HG02759 (cell line): ENCODE measurements around the gene APOC3.

ENCODE experiments used
- ATAC-seq: cut with Tn5 transposase; IDR thresholded peaks from one replicate; pipeline ENCODE4 v1.9.1; 2021; ENCODE audit warnings: mild to moderate bottlenecking, moderate library complexity; ENCODE audit not compliant: unreplicated experiment

Gene APOC3

DNA sequence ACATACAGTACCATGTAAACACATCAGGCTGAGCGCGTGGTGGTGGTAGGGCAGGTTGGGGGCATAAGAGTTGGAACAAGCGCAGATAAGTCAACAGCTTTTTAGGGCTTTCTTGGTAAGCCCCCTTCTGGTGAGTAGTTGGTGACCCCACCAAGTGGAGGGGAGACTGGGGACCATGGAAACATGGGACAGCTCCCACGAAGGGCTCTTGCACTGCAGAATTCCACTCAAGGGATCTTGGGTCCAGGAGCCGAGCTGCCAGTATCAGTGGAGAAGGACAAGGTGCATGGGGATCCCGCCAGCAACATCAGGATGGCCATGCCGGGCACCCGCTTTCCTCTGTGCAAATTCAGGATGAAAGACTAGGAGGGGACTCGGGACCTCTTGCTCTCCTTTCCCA, 14.0 kb downstream of the APOC3 start:
- no peak for ATAC-seq

DNA sequence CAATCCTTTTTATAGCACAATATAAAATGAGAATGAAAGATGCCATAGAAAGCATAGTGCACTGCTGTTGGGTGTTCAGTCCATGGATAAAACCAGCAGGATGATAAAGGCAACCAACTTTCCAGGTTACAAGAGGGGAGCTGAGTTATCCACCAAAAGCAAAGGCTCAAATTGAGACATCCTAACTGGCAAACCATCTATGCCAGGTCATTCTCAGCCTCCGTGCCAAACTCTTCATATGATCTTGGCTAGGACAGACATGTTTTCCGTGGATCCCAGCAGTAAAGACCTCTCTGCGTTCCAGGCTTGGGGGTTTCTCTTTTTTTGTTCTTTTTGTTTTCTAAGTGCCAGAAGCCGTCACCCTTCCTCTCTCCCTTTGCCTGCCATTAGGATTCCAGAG, 15.0 kb downstream of the APOC3 start:
- no peak for ATAC-seq

- no peak for ATAC-seq
These were observed 17.9 kb downstream of the APOC3 start for GRCh38 chr11:116847612-116848011.

- ATAC-seq = no peak
These were observed 19.4 kb downstream of the APOC3 start for GRCh38 chr11:116849060-116849459.

DNA sequence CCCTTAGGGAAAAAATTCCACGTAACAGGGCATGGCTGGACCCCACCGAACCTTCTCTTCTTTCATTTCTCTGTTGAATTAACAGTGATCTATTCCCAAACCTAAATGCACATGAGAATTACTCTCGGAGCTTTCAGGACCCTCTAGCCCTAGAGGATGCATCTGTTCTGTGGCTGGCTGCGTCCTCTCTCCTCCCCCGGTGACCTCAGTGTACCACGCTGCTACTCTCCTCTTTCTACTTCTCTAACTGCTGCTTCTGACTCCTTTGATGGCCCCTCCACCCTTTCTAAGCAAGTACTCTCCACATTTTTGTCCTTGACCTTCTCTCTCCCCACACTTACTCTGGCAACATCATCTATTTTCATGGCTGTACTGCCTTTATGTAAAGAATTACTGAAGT, 19.8 kb downstream of the APOC3 start:
- no peak for ATAC-seq

GRCh38 chr11:116851626-116852025, 21.9 kb downstream of the APOC3 start:
- no peak for ATAC-seq

DNA sequence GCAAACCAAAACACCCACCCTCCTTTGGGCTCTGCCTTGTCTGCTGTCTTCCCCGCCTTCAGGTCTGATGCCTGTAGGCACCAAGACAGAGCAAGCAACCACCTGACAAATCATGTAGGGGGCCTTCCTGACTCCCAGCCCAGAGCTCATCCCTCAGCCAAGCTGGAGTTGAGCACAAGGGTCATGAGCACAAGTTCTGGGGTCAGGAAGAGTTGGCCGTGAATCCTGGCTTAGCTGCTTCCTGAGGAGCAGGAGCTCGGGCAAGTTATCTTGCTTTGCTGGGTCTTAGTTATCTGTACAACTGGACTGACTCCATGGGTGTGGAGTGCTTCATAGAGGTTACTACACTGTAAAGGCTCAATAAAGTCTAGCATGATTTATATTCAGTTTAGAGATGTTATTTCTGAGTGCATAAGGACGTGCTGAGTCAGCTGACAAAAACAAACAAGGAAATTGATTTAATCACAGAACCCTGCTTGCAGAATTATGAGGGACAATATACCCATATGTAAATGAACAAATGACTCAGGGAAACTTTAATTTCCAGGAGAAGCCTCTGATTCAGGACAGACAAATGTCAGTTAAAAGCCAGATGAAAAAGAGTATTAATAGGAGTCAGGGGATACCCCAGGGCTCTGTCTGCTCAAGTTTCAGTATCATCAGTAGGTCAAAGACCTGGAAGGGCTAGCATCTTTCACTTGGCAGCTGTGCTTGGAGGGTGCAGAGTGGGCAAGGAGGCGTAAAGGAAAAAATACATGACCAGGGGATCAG, 22.7 kb downstream of the APOC3 start:
- ATAC-seq = no peak

DNA sequence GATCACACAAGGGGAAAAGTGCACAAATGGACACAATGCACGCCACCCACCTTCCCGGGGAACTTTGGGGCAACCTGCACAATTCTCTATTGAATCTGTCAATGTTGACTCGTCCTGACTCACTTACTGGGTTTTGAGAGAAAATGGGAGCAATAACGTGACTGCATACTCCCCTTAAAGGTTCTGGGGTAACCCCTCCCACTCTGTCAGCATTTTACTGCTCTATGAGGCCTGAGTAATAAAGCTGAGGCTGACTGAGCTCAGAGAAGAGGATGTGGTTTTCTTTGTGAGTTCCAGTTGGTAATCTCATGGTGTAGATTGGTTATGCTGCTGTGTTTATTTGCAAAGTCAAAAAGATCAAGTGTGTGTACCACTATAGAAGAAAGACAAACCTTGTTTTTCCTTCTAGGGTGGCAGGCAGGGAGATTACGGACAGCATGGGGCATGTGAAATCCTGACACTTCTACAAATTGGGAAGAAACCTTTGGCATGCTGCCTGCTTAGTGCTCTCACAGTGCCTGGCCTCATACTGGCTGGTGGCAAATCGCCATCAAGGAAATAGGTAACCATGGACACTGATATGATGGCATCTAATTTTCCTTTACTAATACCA, 23.9 kb downstream of the APOC3 start:
- peak; percentile 93 for ATAC-seq

DNA sequence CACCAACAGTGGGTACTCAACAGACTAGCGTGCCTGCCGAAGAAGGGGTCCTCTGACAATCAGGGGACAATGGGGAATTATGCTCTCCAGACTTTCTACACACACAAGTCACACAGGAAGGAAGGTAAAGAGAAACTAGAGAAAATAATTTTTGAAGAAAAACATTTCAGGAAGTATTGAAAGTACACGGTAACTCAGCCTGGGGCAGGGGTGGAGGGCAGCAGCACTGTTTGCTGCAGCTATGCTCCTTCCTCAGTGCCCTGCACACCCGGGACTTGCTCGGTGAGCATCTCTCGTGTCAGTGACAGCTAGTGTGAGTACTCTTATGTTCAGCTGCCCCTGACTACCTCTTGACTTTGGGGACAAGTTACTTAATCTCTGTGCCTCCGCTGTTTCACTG, 25.7 kb downstream of the APOC3 start:
- ATAC-seq = no peak

GRCh38 chr11:116856423-116856822, 26.7 kb downstream of the APOC3 start:
- no peak for ATAC-seq

DNA sequence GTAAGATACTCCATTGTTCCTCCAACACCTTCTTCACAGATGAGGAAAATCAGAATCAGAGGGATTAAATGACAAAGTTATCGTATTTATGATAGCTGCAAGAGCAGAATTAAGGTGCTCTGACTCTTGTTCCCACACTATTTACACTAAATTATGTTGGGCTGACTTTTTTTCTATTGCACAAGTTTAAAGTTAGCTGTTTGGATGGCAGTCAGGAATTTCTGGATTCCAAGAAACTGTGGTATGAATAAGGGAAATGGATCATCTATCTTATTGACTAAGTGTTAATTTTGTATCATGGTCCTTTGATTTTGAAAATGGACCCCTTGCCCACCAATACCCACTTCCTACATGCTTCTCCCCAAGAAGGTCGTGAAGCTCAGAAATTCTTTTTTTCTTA, 27.6 kb downstream of the APOC3 start:
- ATAC-seq = no peak

- no peak for ATAC-seq
These were observed 28.2 kb downstream of the APOC3 start for GRCh38 chr11:116857936-116858335.

DNA sequence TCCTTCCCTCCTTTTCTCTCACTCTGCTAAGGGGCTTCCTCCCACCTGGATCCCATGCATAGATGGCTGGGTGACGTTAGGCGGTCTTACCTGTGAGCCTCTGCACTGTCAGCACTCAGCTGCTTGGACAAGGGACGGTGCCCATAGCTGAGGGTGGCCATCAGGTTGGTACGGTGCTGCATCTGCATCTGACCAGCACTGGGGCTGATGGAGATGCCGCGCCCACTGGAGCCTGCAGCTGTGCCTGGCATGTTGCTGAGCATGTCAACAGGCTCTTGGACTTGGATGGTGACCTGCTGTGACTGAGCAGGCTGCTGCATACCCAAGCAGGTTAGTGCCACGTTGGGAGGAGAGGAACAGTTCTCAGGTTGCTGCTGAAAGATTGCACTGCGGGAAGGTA, 29.5 kb downstream of the APOC3 start:
- no peak for ATAC-seq

DNA sequence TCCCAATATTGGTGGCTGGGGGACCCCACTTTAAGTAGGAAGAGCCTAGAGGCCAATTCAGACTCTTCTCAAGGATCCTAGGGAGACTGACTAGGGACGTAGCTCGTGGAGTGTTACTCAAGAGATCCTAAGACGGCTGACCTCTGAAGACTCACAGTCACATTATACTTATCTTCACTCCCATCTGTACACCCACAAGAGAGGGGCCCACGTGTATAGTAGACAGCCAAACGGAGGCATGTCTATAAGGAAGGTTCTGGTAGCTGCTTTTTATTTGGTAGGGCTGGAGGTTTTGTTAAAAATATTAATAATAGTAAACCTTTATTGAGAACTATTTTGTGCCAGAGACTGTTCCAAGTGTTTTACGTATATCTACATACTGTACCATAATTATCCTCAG, 30.6 kb downstream of the APOC3 start:
- ATAC-seq = no peak

DNA sequence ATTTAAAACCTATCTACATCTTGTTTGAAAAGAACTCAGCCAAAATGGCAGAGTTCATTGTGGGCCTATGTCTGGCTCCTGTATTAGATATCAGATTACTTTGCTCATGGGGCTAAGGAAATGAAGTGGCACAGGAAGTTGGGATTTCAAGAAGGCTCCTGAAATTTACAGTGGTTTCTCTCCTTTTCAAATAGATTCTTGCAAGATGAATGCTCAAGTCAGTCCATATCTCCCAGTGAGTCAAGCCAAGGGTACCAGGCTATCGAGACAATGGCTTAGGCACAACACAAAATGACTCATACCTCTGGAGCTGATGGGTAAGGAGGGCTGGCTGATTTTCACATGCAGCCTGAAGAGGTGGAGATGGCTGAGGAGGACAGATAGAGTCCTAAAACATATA, 31.8 kb downstream of the APOC3 start:
- ATAC-seq = no peak

DNA sequence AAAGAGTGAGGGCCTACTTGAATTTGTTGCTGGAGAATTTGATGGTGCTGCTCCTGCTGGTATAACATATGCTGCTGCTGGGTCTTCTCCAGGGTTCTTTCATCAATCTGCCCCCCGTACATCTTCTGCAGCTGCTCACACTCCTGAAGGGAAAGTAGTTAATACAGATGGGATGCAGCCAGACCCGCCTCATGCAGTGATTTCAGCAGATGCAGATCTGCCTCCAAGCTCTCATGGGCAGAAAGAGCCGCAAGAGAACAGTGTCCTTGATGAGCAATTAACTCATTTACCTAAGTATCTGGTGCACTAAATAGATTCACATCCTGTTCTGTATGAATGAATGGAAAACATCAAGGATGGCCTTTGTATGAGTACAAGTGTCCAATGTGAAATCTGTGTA, 32.5 kb downstream of the APOC3 start:
- no peak for ATAC-seq

- ATAC-seq = no peak
These were observed 33.2 kb downstream of the APOC3 start for GRCh38 chr11:116862951-116863350.

DNA sequence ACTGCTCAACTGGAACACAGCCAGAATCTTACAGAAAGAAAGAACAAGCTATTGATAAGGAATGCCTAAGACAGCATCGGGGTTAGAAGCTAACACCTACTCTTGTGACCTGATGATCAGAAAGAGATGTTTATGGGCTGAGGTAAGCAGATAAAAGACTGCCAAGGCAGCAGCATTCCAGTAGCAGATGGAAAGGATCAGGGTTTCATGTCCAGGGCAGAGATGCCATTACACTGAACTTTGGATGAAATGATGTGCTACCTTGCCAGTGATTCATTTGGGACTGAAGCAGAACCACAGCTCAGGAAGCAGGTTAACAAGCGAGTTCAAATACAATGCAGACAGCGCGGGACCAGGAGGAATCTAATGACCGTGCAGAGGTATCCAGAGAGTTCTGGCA, 34.8 kb downstream of the APOC3 start:
- no peak for ATAC-seq

GRCh38 chr11:116865696-116866095, 36.0 kb downstream of the APOC3 start:
- no peak for ATAC-seq

DNA sequence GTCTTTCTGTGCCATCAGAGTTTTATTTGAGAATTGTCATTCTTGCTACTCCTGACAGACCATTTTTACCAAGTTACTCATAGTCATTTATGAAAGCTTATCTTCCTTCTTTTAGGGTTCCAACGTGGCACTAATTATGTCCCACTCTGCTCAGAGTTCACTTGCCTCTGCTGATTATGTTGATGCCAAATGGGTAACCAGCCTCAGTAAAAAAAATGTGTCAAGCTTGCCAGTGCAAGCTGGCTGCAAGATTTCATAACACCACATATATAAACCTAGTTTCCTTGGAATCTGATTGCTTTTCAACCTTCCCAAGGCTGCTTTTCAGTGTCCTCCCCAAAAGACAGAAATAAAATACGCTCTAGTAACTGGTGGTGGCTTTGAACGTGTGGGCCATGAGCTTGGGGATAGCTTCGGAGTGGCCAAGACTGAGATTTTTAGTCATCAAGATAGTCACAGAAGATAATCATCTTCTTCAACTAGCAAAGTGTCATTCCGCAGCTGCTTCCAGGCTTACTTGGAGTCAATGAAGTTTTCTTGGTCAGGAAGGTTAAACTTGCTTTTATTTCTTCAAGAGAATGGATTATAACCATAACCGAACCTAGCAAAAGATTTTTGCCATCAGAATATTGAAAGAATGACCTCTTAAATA, 37.2 kb downstream of the APOC3 start:
- no peak for ATAC-seq

GRCh38 chr11:116867619-116868018, 37.9 kb downstream of the APOC3 start:
- no peak for ATAC-seq

DNA sequence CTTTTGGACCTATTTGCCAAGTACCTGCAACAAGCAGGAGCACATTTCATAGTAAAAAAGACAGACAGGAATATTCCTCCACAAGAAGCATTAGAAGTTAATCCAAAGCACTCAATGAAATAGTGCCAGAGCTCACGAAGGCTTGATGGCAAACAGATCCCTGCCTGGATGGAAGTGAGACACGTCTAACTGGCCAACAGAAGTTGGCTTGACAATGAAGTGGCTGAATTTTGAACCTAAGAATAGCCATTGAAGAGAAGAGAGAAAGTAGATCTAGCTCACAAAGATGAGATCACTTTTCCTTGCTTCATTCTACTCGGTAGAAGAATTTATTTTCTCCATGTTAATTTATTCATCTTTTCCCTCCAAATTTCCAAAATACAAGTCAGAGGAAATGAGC, 38.4 kb downstream of the APOC3 start:
- no peak for ATAC-seq
